ENCODE results near the gene NOX5.

NOX5 gene

DNA sequence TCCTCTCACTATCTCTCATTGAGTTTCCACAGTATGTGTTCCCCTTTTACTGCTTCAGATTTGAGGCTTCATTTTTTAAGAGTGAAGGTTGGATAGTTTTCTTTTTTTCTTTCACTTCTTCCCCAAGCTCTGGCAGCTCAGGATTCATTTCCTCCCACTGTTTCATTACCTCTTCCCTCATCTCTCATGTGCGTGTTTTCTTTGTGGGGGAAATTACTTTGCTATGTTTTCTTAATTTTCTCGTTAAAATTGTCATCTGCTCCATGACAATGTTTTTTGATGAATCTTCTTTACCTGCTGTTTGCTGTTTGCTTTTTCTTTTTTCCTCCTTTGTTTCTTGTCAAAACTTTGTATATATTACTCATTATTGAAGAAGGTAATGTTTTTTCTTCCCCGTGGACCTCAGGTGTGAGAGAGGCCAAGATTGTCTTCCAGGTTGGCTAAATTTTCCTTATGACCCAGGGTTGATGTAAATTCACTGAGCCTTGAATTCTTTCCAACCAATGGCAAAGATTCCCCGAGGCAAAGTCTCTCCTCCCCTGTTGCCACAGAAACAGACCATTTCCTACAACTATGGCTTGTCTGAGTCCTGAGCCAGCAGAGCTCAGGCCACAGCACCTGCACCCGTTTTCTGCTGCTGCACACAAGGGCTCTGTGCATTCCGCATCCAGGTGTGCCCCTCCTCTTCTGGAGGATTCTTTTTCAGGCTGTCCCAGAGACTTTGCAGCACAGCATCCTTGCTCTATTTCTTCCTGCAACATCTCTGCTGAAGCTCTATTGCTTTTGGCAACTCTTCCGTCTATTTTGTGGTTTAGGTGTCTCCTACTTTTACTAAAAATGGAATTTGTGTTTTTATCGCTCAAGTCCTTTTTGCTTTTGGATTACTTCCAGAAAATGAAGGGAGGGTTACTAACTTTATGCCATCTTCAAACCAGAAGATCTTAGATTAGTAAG, 66.1 kb downstream of the NOX5 start:
- DNase-seq (ENCODE audit: low read depth in 1 of 2, low spot score in 1 of 2) = no peak

DNA sequence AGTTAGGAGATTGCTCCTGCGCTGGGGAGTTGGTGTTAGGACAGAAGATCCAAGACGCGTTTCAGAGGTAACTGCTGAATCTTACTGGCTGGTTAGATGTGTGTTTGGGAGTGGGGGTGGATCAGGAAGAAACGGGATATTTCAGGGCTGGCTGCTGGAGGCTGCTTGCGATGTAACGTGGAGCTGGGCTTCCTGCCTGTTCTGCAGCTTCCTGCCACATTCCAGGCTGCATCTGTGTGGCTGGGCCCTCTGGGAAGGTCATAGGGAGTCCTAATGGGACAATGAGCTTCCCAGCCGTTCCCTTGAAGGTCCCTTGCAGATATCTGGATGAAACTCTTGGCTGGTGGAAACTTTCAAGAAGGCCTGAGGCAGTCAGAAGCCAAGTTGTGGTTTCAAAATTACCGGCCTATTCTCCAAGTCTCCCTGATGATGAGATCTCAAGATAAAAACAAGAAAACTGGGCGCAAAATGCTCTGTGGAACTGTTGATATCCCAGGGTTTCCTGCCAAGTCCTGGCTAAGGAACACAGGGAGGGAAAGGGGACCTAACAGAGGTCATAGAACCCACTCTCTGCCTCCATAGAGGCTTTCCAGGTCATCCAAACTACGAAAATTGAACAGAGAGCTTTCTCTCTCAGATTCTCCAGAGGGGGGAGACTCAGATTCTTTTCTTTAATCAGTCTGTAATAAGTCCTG, 67.0 kb downstream of the NOX5 start:
- no peak for DNase-seq (ENCODE audit: low read depth in 1 of 2, low spot score in 1 of 2)

DNA sequence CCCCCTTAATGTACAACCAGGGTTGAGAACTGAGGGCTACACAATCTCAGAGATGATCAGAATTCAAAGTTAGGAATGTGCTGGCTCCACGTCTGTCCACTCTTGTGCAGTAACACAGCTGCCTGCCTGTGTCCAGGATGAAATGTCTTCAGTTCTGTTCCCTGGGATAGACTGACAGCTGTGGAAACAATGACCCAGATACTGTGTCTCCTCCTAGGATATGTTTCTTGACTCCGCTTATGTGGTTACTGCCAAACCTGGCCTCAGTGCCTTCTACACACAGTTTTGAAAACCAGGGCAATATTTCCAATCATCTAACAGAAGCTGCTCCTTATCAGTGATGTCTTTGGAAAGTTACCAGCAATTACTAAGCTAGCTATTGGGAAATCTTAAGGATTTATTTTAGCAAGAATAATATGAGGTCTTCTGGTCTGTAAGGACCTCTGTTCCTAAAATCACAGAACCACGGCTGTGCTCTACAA, 67.6 kb downstream of the NOX5 start:
- DNase-seq (ENCODE audit: low read depth in 1 of 2, low spot score in 1 of 2) = no peak

- no peak for DNase-seq (ENCODE audit: low read depth in 1 of 2, low spot score in 1 of 2)
Measured at GRCh38 chr15:69082554-69082953, 68.1 kb downstream of the NOX5 start.

- DNase-seq (ENCODE audit: low read depth in 1 of 2, low spot score in 1 of 2) = no peak
Measured at GRCh38 chr15:69084404-69085030, 70.0 kb downstream of the NOX5 start.

- DNase-seq (ENCODE audit: low read depth in 1 of 2, low spot score in 1 of 2) = no peak
Measured at GRCh38 chr15:69085325-69086081, 71.0 kb downstream of the NOX5 start.

DNA sequence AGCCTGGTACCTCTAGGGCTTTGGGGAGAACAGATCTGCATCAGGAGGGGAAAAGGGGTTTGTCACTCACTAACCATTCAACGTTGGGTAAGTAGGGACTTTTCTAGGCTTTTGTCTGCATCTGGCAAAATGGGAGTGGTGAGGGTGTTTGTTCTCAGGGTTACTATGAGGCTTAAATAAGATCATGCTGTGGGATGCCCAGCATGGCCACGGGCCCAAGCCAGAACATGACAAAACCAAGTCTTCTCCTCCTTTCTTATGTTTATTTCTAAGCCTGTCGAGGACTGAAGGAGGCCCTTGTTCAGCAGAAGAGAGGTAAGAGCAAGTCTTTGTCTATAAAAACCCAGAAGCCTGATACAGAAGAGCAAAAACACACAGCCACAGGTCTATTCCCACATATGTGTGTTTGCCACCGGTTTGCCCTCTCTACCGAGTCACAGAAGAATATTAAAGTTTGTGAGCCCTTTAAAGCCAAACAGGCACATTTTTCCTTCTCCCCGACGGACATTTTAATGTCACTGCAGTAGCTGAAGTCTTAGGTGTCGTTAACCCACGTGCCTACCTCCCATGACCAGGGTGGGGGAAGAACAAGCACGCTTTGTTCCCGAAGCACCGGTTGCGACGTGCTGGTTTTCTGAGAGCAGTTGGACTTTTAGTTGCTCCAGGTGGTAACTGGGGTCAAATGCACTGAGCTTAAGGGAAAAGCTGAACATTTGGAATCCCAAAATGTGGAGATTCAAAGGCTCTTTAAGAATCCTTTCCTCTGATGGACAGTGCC, 72.1 kb downstream of the NOX5 start:
- no peak for DNase-seq (ENCODE audit: low read depth in 1 of 2, low spot score in 1 of 2)

DNA sequence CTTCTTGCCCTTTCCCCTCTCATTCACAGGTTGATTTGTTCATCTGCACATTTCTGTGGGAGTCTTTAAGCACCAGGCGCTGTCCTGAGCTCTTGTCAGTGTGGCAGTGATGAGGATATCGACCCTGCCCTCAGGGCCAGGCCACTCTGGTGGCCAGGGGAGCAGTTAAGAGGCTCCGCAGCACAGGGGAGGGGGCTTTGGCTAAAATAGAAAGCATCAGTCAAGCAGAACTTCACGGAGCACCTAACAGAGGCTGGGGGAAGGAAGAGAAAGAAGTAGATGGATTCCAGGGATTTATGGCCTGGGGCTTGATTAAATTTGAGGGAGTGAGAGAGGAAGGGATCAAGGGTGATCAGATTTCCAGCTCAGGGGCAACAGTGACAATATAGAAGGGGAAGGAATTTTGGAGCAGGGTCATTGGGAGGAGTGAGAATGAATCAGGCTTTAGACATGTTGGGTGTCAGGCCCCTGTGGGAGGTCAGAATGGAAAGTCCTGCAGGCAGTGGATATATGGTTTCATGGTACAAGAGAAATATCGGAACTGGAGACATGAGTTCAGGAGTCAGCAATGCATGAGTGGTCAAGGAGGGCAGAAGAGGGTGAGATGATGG, 73.0 kb downstream of the NOX5 start:
- no peak for DNase-seq (ENCODE audit: low read depth in 1 of 2, low spot score in 1 of 2)

GRCh38 chr15:69088300-69088965, 73.9 kb downstream of the NOX5 start:
- no peak for DNase-seq (ENCODE audit: low read depth in 1 of 2, low spot score in 1 of 2)

DNA sequence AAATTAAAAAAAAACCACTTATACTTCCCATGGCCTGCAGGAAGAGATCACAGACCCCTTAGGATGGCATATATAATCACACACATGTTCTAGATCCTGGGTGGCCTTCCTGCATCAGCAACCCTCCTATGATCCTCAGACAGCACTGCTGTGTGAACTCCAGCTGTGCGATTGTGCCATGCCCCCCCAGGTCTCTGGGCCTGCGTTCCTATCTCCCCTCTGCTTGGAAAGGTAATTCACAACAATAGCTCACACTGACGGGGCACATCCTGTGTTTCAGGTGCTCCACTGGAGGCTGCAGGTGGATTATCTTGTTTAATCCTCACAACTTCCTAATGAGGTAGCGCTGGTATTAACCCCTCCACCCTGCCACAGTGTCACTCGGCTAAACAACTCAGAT, 74.8 kb downstream of the NOX5 start:
- DNase-seq (ENCODE audit: low read depth in 1 of 2, low spot score in 1 of 2) = no peak

- no peak for DNase-seq (ENCODE audit: low read depth in 1 of 2, low spot score in 1 of 2)
Measured at GRCh38 chr15:69090197-69090948, 75.9 kb downstream of the NOX5 start.

DNA sequence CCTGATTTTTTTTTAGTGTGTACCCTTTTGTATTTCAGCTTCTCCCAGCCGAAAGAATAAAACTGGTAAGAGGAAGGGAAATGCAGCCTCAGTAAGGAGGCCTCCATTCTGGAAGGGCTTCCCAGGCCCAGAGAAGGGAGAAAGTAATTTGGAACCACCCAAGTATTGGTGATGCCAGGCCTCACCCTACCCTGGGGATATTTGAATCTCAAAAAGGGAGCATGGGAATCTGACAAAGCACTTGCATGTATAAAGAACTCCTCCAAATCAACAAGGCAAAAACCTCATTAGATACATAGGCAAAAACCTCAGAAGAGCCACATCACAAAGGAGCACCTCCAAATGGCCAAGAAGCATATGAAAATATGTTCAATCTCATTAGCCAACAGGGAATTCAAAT, 77.2 kb downstream of the NOX5 start:
- DNase-seq (ENCODE audit: low read depth in 1 of 2, low spot score in 1 of 2) = no peak

DNA sequence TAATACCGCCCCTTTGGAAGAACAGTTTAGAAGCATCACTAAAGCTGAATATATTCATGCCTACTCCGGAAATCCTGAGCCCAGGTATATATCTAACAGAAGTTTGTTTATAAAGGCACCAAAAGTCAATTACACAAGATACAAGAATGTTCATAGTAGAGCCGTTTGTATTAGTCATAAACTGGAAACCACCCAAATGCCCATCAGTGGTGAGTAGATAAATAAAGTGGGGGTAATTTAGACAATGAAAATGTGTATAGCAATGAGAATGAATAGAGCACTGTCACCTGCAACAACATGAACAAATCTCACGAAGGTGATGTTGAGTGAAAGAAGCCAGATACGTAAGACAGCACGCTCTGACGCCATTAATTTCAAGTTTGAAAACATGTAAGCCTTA, 77.7 kb downstream of the NOX5 start:
- DNase-seq (ENCODE audit: low read depth in 1 of 2, low spot score in 1 of 2) = no peak

DNA sequence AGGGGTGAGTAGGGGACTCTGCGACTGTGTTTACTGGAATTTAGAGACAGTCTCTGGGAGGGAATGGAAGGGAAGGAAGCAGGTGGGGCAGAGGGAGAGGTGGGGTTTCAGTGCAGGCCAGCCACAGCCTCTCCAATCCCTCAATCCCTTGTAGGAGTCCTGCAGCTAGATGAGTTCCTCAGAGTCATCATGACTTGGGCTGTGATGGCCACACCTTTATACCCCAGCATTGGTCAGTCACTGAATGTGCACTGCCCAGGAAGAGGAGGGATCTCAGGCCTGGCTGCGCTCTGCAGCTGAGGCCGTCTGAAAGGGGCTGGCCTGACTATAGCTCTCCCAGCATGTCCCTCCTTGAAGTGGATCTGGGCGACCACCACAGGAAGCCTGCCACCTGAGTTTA, 78.6 kb downstream of the NOX5 start:
- no peak for DNase-seq (ENCODE audit: low read depth in 1 of 2, low spot score in 1 of 2)

DNA sequence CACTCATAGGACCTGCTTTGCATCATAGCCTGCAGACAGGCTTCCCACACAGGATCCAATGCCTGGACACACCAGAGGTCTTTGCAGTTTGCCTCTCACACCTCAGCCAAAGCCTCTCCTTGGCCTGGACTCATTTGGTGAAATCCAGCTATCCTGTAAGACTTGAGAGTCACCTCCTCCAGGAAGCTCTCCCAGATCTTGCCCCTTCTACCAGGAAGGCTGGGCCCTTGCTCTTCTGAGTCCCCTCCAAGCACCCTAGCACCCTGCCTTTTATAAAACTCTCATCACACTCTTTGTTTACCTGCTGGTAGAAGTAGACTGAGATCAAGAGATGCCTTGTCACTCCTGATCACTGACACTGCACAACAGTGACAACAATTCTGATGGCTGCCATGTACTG, 79.1 kb downstream of the NOX5 start:
- DNase-seq (ENCODE audit: low read depth in 1 of 2, low spot score in 1 of 2) = no peak

DNA sequence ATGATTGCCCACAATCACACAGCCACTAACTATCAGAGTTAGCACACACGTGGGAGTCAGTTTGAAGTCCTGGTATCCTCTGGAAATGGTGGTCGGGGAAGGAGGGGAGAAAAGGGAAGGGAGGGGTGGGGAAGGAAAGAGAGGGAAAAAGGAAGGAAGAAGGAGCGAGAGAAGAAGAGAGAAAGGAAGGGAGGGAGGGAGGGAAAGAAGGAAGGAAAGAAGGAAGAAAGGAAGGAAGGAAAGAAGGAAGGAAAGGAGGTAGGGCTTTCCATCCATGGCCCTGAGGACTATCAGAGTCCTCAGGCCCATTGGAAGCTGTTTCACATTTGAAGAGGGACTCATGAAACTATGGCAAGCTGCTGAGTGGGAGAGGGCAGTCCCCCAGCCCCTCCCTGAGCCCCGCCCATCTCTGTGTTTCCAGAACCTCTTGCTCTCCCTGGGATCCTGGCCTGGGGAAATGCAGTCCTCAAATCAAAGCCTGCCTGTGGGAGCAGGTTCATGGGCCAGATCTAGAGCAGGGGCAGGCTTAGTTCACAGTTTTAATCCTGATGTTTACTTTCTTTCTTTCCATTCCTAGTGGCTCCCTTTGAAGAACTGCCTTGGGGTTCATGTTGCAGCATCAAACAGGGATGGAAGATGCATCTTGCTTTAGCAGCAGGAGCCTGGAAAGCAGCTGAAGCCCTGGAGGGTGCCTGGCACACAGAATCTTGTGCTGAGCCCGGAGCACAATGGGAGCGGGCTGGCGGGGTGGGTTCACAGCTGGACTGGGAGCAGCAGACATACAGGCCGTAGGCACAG, 79.8 kb downstream of the NOX5 start:
- DNase-seq (ENCODE audit: low read depth in 1 of 2, low spot score in 1 of 2) = no peak

DNA sequence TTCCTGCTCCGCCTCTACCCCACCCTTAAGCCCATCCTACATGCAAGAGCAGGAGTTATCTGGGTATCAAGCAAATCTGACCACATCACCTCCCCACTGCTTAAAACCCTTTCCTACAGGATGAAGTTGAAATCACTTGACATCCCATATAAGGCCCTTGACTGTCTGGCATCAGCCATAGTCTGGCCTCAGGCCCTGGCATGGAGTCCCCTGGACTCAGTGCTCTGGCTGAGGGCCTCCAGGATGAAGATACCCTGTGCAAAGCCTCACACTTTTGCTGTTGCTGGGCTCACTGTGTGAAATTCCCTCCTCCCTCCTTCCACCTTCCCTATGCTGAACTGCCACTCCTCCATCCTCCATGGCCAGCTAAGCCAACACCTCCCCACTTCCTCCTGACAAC, 80.8 kb downstream of the NOX5 start:
- DNase-seq (ENCODE audit: low read depth in 1 of 2, low spot score in 1 of 2) = no peak

DNA sequence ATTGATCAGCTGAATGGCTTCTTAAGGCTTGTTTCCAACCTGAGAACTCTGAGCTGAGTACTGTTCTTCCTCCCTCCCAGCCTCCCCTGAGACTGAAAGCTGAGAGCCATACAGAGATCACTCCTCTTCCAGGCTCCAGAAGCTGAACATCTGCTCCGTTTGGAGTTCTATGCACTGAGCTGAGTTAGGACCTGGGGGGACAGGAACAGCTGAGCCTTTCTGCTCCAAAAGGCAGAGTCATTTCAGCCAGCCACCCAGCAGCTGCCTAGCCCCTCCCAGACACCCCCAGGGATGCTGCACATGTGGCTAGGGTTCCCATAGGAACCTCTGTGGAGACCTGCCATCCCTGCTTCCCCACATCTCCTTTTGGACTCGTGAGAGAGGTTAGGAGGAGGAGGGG, 81.7 kb downstream of the NOX5 start:
- no peak for DNase-seq (ENCODE audit: low read depth in 1 of 2, low spot score in 1 of 2)
